ENCODE data around the gene DEDD2.

- no peak for TF ChIP-seq EZH2 (IDR thresholded peaks at IDR 0.05; ENCODE audit: borderline replicate concordance, low read depth, low read length, severe bottlenecking)
- TF ChIP-seq CTCF (IDR thresholded peaks at IDR 0.05; ENCODE audit: borderline replicate concordance, extremely low read depth, low read length, poor library complexity, severe bottlenecking), result no peak
These were observed 24.2 kb downstream of the DEDD2 start for GRCh38 chr19:42193294-42193693.

Measured in DND-41 (cell line).